H9 (cell line): ENCODE data around the gene DAD1. TPM values are rescaled to one million over a fixed set of nuclear protein-coding genes. Genes with fewer than 3 reads are reported as not detected.

Experiments
- DNase-seq: peaks from one replicate; pipeline ENCODE4 v3.0.0-alpha.2; 2017
- H2AFZ ChIP-seq: one replicate; pipeline ENCODE4 v1.6.1; 2013; ENCODE audit warnings: mild to moderate bottlenecking, low read length, control low read depth, moderate library complexity
- H2AK5ac ChIP-seq: 2 replicates; pipeline ENCODE4 v1.6.1; 2013; ENCODE audit warnings: low read length, control low read depth, mixed read lengths; ENCODE audit not compliant: insufficient read length
- H2BK120ac ChIP-seq: one replicate; pipeline ENCODE4 v1.6.1; 2013; ENCODE audit warnings: low read depth, mild to moderate bottlenecking, low read length, control low read depth, inconsistent platforms; ENCODE audit not compliant: poor library complexity, severe bottlenecking
- H2BK12ac ChIP-seq: 2 replicates; pipeline ENCODE4 v1.6.1; 2013; ENCODE audit warnings: low read length, control low read depth, mixed read lengths, low read depth; ENCODE audit not compliant: insufficient read length
- H2BK15ac ChIP-seq: 2 replicates; pipeline ENCODE4 v1.6.1; 2013; ENCODE audit warnings: low read depth, low read length, control low read depth
- H2BK20ac ChIP-seq: one replicate; pipeline ENCODE4 v1.6.1; 2013; ENCODE audit warnings: low read depth, mild to moderate bottlenecking, low read length, control low read depth, inconsistent platforms; ENCODE audit not compliant: poor library complexity, severe bottlenecking
- H2BK5ac ChIP-seq: 2 replicates; pipeline ENCODE4 v1.6.1; 2013; ENCODE audit warnings: low read length, control low read depth, mixed read lengths; ENCODE audit not compliant: insufficient read length
- H3K14ac ChIP-seq: 2 replicates; pipeline ENCODE4 v1.6.1; 2013; ENCODE audit warnings: low read length, control low read depth; ENCODE audit not compliant: insufficient read depth
- H3K18ac ChIP-seq: 2 replicates; pipeline ENCODE4 v1.6.1; 2013; ENCODE audit warnings: low read depth, mild to moderate bottlenecking, mixed read lengths, low read length, control low read depth; ENCODE audit not compliant: insufficient read length
- H3K23ac ChIP-seq: 2 replicates; pipeline ENCODE4 v1.6.1; 2013; ENCODE audit warnings: low read length, control low read depth, mixed read lengths, low read depth; ENCODE audit not compliant: insufficient read length
- H3K23me2 ChIP-seq: 2 replicates; pipeline ENCODE4 v1.6.1; 2013; ENCODE audit warnings: low read depth, mild to moderate bottlenecking, mixed read lengths, low read length, control low read depth; ENCODE audit not compliant: insufficient read length, poor library complexity, severe bottlenecking
- H3K27ac ChIP-seq: 2 replicates; pipeline ENCODE4 v1.5.1; 2013; ENCODE audit warnings: low read length, control low read depth, mixed read lengths, low read depth; ENCODE audit not compliant: insufficient read length
- H3K27me3 ChIP-seq: 2 replicates; pipeline ENCODE4 v1.6.1; 2013; ENCODE audit warnings: low read length, control low read depth, inconsistent platforms; ENCODE audit not compliant: insufficient read depth
- H3K4ac ChIP-seq: 2 replicates; pipeline ENCODE4 v1.6.1; 2013; ENCODE audit warnings: low read depth, mild to moderate bottlenecking, control low read depth, inconsistent platforms, low read length, moderate library complexity
- H3K4me1 ChIP-seq: 2 replicates; pipeline ENCODE4 v1.6.1; 2013; ENCODE audit warnings: low read length, control low read depth, inconsistent platforms; ENCODE audit not compliant: insufficient read depth
- H3K4me2 ChIP-seq: 2 replicates; pipeline ENCODE4 v1.6.1; 2013; ENCODE audit warnings: low read length, control low read depth, mixed read lengths; ENCODE audit not compliant: insufficient read length, insufficient read depth
- H3K56ac ChIP-seq: 2 replicates; pipeline ENCODE4 v1.6.1; 2013; ENCODE audit warnings: low read depth, mild to moderate bottlenecking, mixed read lengths, low read length, control low read depth; ENCODE audit not compliant: insufficient read length
- H3K79me1 ChIP-seq: 2 replicates; pipeline ENCODE4 v1.6.1; 2013; ENCODE audit warnings: low read depth, mild to moderate bottlenecking, moderate library complexity, low read length, control low read depth, inconsistent platforms; ENCODE audit not compliant: insufficient read depth, poor library complexity, severe bottlenecking
- H3K79me2 ChIP-seq: 2 replicates; pipeline ENCODE4 v1.6.1; 2013; ENCODE audit warnings: low read length, control low read depth, inconsistent platforms; ENCODE audit not compliant: insufficient read depth
- H3K9ac ChIP-seq: 2 replicates; pipeline ENCODE4 v1.6.1; 2013; ENCODE audit warnings: low read length, control low read depth, mixed read lengths; ENCODE audit not compliant: insufficient read length; ENCODE audit errors: extremely low read depth
- H3K9me3 ChIP-seq: one replicate; pipeline ENCODE4 v1.6.1; 2013; ENCODE audit warnings: low read depth, low read length, inconsistent platforms; ENCODE audit not compliant: control insufficient read depth
- H3T11ph ChIP-seq: one replicate; pipeline ENCODE4 v1.6.1; 2013; ENCODE audit warnings: mild to moderate bottlenecking, low read length, control low read depth, inconsistent platforms
- H4K20me1 ChIP-seq: one replicate; pipeline ENCODE4 v1.6.1; 2013; ENCODE audit not compliant: control insufficient read depth, insufficient read length, insufficient read depth
- H4K5ac ChIP-seq: 2 replicates; pipeline ENCODE4 v1.6.1; 2013; ENCODE audit warnings: low read depth, mild to moderate bottlenecking, mixed read lengths, low read length, control low read depth; ENCODE audit not compliant: insufficient read length
- H4K8ac ChIP-seq: replicated peaks from 2 replicates; pipeline ENCODE4 v1.6.1; 2013; ENCODE audit warnings: low read length, control low read depth, mixed read lengths, low read depth; ENCODE audit not compliant: insufficient read length
- H4K91ac ChIP-seq: 2 replicates; pipeline ENCODE4 v1.6.1; 2013; ENCODE audit warnings: low read depth, mild to moderate bottlenecking, moderate library complexity, mixed read lengths, low read length, control low read depth; ENCODE audit not compliant: insufficient read length
- H3K27ac Mint-ChIP-seq, 3 experiments: 2 replicates in 2 of 3; 3 replicates in 1 of 3; pipeline ENCODE4 v1.8.0; 2020 to 2021; ENCODE audit warnings: mixed read lengths in 3 of 3, mild to moderate bottlenecking in 1 of 3, moderate library complexity in 1 of 3
- H3K27me3 Mint-ChIP-seq: 2 replicates; pipeline ENCODE4 v1.8.0; 2021; ENCODE audit warnings: low read depth, mild to moderate bottlenecking, moderate library complexity, mixed read lengths
- H3K36me3 Mint-ChIP-seq, 3 experiments: 2 replicates in 2 of 3; 3 replicates in 1 of 3; pipeline ENCODE4 v1.8.0; 2020 to 2021; ENCODE audit warnings: low read depth in 3 of 3, mixed read lengths in 3 of 3; ENCODE audit not compliant: insufficient read depth in 1 of 3
- H3K4me1 Mint-ChIP-seq, 2 experiments: 2 replicates each; pipeline ENCODE4 v1.8.0; 2020; ENCODE audit warnings: mixed read lengths in 2 of 2
- H3K4me3 Mint-ChIP-seq, 2 experiments: 2 replicates in 1 of 2; 3 replicates in 1 of 2; pipeline ENCODE4 v1.8.0; 2020 to 2021; ENCODE audit warnings: mild to moderate bottlenecking in 2 of 2, mixed read lengths in 2 of 2, moderate library complexity in 1 of 2
- H3K9me3 Mint-ChIP-seq, 2 experiments: 2 replicates in 1 of 2; 3 replicates in 1 of 2; pipeline ENCODE4 v1.8.0; 2020; ENCODE audit warnings: mild to moderate bottlenecking in 2 of 2, mixed read lengths in 2 of 2, moderate library complexity in 1 of 2
- WGBS: extraction: QIAGEN DNeasy Blood & Tissue Kit; methylation state at CpG from one replicate; pipeline ENCODE4 v1.1.7; 2013; ENCODE audit warnings: missing lambda C conversion rate, low lambda C conversion rate, mixed read lengths; ENCODE audit not compliant: insufficient read length; ENCODE audit errors: extremely low coverage; 5-methylcytosine and 5-hydroxymethylcytosine counted together
- total RNA-seq: library from RNA; stranded (reverse); gene quantifications from 2 replicates; pipeline ENCODE4 v1.2.1, GENCODE V29; 2021
- TF ChIP-seq, protein P1 (sequence below): fragments of 200-600 bp; sonication (generic); conservative IDR thresholded peaks from 3 replicates; pipeline ENCODE4 v1.8.0; 2021; ENCODE audit warnings: antibody characterized with exemption, mild to moderate bottlenecking

Gene DAD1
- total RNA-seq, 1 experiment from 2014 or later: 127 TPM

DNA sequence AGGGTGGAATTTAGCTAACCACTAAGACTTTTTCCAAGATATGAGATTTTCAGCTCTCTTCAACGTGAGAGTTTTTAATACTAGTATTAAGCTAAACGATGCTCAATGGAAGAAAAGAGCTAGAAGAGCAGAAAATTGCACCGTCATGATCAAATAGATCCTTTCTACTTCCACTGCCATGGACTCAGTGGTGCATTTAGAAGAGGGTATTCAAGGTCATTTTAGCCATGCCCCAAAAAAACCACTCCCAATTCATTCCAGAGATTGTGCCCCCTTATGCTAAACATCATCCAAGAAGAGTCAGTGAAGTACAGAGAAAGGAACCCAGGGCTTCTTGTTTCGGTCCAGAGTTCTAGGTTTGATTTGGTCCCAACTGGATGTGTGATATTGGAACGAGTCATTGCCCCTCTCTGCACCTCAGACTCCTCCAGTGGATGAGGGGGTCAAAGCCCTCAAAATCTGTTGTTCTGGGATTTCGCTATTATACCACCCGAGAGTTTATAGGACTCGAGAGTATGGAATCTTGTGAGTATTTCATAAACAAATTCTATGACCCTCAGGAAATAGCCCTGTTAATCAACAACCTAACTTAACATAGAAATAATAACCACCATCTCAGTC lies 55.2 kb downstream of the DAD1 start:
- no peak overlapping the region for H2AFZ ChIP-seq
- no peaks in the 10 kb centered on the region for H4K20me1 ChIP-seq
- no peak overlapping the region for H3K56ac ChIP-seq
- no peak overlapping the region for H3K14ac ChIP-seq
- no peak overlapping the region for H2BK15ac ChIP-seq
- Mint-ChIP-seq H3K4me3 (no peak overlapping the region), H3K36me3 (no peaks in the 10 kb centered on the region), H3K4me1 (peaks cover 0 to 15% of the 10 kb centered on the region in 2 experiments; a peak in 3 of 4 replicates), H3K27ac (no peak overlapping the region), H3K27me3 (no peaks in the 10 kb centered on the region), H3K9me3 (0 out of 5 replicates have a peak, but pooled peaks cover 0 to 2% of the 10 kb centered on the region in 2 experiments)
- no peak overlapping the region for H4K91ac ChIP-seq
- H3K23ac ChIP-seq: no peak overlapping the region
- TF ChIP-seq, protein P1, sequence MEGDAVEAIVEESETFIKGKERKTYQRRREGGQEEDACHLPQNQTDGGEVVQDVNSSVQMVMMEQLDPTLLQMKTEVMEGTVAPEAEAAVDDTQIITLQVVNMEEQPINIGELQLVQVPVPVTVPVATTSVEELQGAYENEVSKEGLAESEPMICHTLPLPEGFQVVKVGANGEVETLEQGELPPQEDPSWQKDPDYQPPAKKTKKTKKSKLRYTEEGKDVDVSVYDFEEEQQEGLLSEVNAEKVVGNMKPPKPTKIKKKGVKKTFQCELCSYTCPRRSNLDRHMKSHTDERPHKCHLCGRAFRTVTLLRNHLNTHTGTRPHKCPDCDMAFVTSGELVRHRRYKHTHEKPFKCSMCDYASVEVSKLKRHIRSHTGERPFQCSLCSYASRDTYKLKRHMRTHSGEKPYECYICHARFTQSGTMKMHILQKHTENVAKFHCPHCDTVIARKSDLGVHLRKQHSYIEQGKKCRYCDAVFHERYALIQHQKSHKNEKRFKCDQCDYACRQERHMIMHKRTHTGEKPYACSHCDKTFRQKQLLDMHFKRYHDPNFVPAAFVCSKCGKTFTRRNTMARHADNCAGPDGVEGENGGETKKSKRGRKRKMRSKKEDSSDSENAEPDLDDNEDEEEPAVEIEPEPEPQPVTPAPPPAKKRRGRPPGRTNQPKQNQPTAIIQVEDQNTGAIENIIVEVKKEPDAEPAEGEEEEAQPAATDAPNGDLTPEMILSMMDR: no peak
- H3K9ac ChIP-seq: no peak overlapping the region
- no CpG with 5 or more reads among the region's 8 CpGs for WGBS
- no peaks in the 10 kb centered on the region for H3K4me1 ChIP-seq
- no peaks in the 10 kb centered on the region for H3K79me1 ChIP-seq
- DNase-seq: no peak
- no peaks in the 10 kb centered on the region for H3K23me2 ChIP-seq
- H3K4me2 ChIP-seq: no peak overlapping the region
- H4K8ac ChIP-seq: no peak overlapping the region
- no peak overlapping the region for H3K4ac ChIP-seq
- H3K27me3 ChIP-seq: no peaks in the 10 kb centered on the region
- no peaks in the 10 kb centered on the region for H3K79me2 ChIP-seq
- no peak overlapping the region for H3T11ph ChIP-seq
- no peak overlapping the region for H3K27ac ChIP-seq
- H2BK20ac ChIP-seq: no peak overlapping the region
- no peaks in the 10 kb centered on the region for H3K9me3 ChIP-seq
- no peak overlapping the region for H2BK5ac ChIP-seq
- H2AK5ac ChIP-seq: no peak overlapping the region
- no peak overlapping the region for H4K5ac ChIP-seq
- no peak overlapping the region for H2BK120ac ChIP-seq
- H2BK12ac ChIP-seq: no peak overlapping the region
- H3K18ac ChIP-seq: no peak overlapping the region
